SK-N-SH treated with all-trans-retinoic acid at 6 μM for 48 hours (cell line): ENCODE data around the gene AGPS.

ENCODE experiments used
- ATAC-seq: fragments of 200-7000 bp; cut with Tn5 transposase; 3 replicates; pipeline ENCODE4 v1.9.1; 2020; ENCODE audit warnings: mild to moderate bottlenecking, moderate library complexity
- ARNTL ChIP-seq: fragments of 450-650 bp; formaldehyde crosslinking; IDR thresholded peaks from 2 replicates; pipeline ENCODE4 v1.5.0; 2020; ENCODE audit warnings: low read depth, mild to moderate bottlenecking, moderate library complexity, borderline replicate concordance
- BACH2 ChIP-seq: fragments of 250-450 bp; sonication (Bioruptor Pico); IDR thresholded peaks from 2 replicates; pipeline ENCODE4 v1.9.0; 2021; ENCODE audit warnings: mild to moderate bottlenecking, borderline replicate concordance
- CSDC2 ChIP-seq: fragments of 250-450 bp; sonication (Bioruptor Pico); IDR thresholded peaks from 2 replicates; pipeline ENCODE4 v1.5.0; 2020; ENCODE audit warnings: mild to moderate bottlenecking, moderate library complexity
- ESRRG ChIP-seq: fragments of 250-450 bp; sonication (Bioruptor Pico); IDR thresholded peaks from 2 replicates; pipeline ENCODE4 v1.6.1; 2021; ENCODE audit warnings: mild to moderate bottlenecking
- GLIS3 ChIP-seq: fragments of 250-450 bp; sonication (Bioruptor Pico); IDR thresholded peaks from 2 replicates; pipeline ENCODE4 v1.5.0; 2020; ENCODE audit warnings: mild to moderate bottlenecking, moderate library complexity
- ISL1 ChIP-seq: fragments of 250-450 bp; sonication (Bioruptor Pico); IDR thresholded peaks from 2 replicates; pipeline ENCODE4 v2.1.2; 2022; ENCODE audit warnings: mild to moderate bottlenecking, moderate library complexity
- OSR1 ChIP-seq: fragments of 250-450 bp; sonication (Bioruptor Pico); IDR thresholded peaks from 2 replicates; pipeline ENCODE4 v1.8.0; 2022; ENCODE audit warnings: moderate library complexity, mild to moderate bottlenecking, inconsistent platforms
- PPARA ChIP-seq: fragments of 250-450 bp; sonication (Bioruptor Pico); IDR thresholded peaks from 2 replicates; pipeline ENCODE4 v1.5.0; 2020; ENCODE audit warnings: mild to moderate bottlenecking, borderline replicate concordance
- RARB ChIP-seq: fragments of 250-450 bp; sonication (Bioruptor Pico); IDR thresholded peaks from 2 replicates; pipeline ENCODE4 v1.8.0; 2021; ENCODE audit warnings: mild to moderate bottlenecking, moderate library complexity
- TOX ChIP-seq: fragments of 250-450 bp; sonication (Bioruptor Pico); IDR thresholded peaks from 2 replicates; pipeline ENCODE4 v1.8.0; 2021; ENCODE audit warnings: mild to moderate bottlenecking, moderate library complexity, borderline replicate concordance
- ZC3H10 ChIP-seq: fragments of 250-450 bp; sonication (Bioruptor Pico); IDR thresholded peaks from 2 replicates; pipeline ENCODE4 v1.5.1; 2021; ENCODE audit warnings: mild to moderate bottlenecking, moderate library complexity
- ZFP3 ChIP-seq: fragments of 250-450 bp; sonication (Bioruptor Pico); IDR thresholded peaks from 2 replicates; pipeline ENCODE4 v1.5.0; 2020; ENCODE audit warnings: mild to moderate bottlenecking, moderate library complexity
- ZFP30 ChIP-seq: fragments of 450-650 bp; formaldehyde crosslinking; IDR thresholded peaks from 2 replicates; pipeline ENCODE4 v1.5.0; 2022; ENCODE audit warnings: mild to moderate bottlenecking, moderate library complexity
- ZNF565 ChIP-seq: fragments of 450-650 bp; formaldehyde crosslinking; conservative IDR thresholded peaks from 2 replicates; pipeline ENCODE4 v1.5.0; 2020; ENCODE audit warnings: low read depth, mild to moderate bottlenecking, moderate library complexity
- ZNF70 ChIP-seq: fragments of 450-650 bp; formaldehyde crosslinking; IDR thresholded peaks from 2 replicates; pipeline ENCODE4 v1.5.0; 2020; ENCODE audit warnings: mild to moderate bottlenecking, moderate library complexity
- ZNF8 ChIP-seq: fragments of 450-650 bp; formaldehyde crosslinking; IDR thresholded peaks from 2 replicates; pipeline ENCODE4 v1.5.0; 2020; ENCODE audit warnings: mild to moderate bottlenecking, moderate library complexity
- TF ChIP-seq, protein P1 (sequence below): fragments of 250-450 bp; sonication (Bioruptor Pico); IDR thresholded peaks from 2 replicates; pipeline ENCODE4 v1.5.1; 2020; ENCODE audit warnings: low read depth, mild to moderate bottlenecking, moderate library complexity
- TF ChIP-seq, protein P2 (sequence below): fragments of 250-450 bp; sonication (Bioruptor Pico); IDR thresholded peaks from 2 replicates; pipeline ENCODE4 v1.5.1; 2021; ENCODE audit warnings: mild to moderate bottlenecking, moderate library complexity
- TF ChIP-seq, protein P3 (sequence below): fragments of 250-450 bp; sonication (Bioruptor Pico); IDR thresholded peaks from 2 replicates; pipeline ENCODE4 v1.5.0; 2020; ENCODE audit warnings: mild to moderate bottlenecking, moderate library complexity
- TF ChIP-seq, protein P4 (sequence below): fragments of 250-450 bp; sonication (Bioruptor Pico); IDR thresholded peaks from 2 replicates; pipeline ENCODE4 v1.8.0; 2021; ENCODE audit warnings: low read depth, mild to moderate bottlenecking, moderate library complexity, borderline replicate concordance

Gene AGPS

DNA sequence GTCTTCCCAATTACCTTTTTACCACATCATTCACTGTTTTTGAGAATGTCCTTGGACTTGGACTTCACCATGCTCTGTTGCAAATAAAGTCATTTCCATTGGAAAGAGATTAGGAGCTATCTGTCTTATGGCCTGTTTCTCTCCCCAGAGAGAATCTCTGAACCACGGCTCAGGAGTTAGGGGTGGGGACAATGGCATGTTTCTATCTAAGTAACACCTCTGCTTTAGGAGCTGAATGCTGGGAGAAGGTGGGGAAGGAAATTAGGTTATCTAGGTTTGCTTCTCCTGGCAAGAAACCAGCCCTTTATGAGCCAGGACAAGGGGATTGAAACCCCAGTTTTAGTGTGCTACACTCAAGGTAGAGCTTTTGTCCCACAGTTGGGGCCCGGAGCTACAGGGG, 86.3 kb downstream of the AGPS start:
- TF ChIP-seq ARNTL (CRISPR knock-in tag) = no peak
- TF ChIP-seq, protein P1, sequence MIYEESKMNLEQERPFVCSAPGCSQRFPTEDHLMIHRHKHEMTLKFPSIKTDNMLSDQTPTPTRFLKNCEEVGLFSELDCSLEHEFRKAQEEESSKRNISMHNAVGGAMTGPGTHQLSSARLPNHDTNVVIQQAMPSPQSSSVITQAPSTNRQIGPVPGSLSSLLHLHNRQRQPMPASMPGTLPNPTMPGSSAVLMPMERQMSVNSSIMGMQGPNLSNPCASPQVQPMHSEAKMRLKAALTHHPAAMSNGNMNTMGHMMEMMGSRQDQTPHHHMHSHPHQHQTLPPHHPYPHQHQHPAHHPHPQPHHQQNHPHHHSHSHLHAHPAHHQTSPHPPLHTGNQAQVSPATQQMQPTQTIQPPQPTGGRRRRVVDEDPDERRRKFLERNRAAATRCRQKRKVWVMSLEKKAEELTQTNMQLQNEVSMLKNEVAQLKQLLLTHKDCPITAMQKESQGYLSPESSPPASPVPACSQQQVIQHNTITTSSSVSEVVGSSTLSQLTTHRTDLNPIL = no peak
- TF ChIP-seq ZNF70 (CRISPR knock-in tag) = no peak
- TF ChIP-seq RARB (CRISPR knock-in tag) = no peak
- TF ChIP-seq, protein P2, sequence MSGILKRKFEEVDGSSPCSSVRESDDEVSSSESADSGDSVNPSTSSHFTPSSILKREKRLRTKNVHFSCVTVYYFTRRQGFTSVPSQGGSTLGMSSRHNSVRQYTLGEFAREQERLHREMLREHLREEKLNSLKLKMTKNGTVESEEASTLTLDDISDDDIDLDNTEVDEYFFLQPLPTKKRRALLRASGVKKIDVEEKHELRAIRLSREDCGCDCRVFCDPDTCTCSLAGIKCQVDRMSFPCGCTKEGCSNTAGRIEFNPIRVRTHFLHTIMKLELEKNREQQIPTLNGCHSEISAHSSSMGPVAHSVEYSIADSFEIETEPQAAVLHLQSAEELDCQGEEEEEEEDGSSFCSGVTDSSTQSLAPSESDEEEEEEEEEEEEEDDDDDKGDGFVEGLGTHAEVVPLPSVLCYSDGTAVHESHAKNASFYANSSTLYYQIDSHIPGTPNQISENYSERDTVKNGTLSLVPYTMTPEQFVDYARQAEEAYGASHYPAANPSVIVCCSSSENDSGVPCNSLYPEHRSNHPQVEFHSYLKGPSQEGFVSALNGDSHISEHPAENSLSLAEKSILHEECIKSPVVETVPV (CRISPR knock-in tag) = no peak
- no peak for TF ChIP-seq ZC3H10 (CRISPR knock-in tag)
- TF ChIP-seq, protein P3, sequence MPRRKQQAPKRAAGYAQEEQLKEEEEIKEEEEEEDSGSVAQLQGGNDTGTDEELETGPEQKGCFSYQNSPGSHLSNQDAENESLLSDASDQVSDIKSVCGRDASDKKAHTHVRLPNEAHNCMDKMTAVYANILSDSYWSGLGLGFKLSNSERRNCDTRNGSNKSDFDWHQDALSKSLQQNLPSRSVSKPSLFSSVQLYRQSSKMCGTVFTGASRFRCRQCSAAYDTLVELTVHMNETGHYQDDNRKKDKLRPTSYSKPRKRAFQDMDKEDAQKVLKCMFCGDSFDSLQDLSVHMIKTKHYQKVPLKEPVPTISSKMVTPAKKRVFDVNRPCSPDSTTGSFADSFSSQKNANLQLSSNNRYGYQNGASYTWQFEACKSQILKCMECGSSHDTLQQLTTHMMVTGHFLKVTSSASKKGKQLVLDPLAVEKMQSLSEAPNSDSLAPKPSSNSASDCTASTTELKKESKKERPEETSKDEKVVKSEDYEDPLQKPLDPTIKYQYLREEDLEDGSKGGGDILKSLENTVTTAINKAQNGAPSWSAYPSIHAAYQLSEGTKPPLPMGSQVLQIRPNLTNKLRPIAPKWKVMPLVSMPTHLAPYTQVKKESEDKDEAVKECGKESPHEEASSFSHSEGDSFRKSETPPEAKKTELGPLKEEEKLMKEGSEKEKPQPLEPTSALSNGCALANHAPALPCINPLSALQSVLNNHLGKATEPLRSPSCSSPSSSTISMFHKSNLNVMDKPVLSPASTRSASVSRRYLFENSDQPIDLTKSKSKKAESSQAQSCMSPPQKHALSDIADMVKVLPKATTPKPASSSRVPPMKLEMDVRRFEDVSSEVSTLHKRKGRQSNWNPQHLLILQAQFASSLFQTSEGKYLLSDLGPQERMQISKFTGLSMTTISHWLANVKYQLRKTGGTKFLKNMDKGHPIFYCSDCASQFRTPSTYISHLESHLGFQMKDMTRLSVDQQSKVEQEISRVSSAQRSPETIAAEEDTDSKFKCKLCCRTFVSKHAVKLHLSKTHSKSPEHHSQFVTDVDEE (CRISPR knock-in tag) = no peak
- ATAC-seq = no peak

DNA sequence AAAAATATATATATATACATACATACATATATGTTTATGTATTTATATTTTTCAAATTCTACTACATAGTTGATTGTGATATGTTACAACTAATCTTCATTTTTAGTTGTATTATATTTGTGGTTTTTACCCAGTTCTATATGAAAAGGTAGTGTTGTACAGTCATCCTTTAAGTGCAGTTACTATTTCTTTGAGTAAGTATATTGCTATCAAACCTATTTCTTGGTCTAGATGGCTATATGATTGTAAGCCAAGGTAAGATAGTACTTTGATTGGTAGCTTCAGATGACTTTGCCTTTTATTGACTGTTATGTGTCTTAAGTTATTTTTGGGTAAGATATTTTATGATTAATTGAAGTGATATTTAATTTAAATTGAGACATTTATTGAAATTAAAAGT, 89.6 kb downstream of the AGPS start:
- no peak for ATAC-seq

More for the DNA sequence above, 89.6 kb downstream of the AGPS start:
- TF ChIP-seq OSR1 (CRISPR knock-in tag) (no peak), ZNF565 (no peak), ZFP30 (CRISPR knock-in tag) (no peak), ARNTL (CRISPR knock-in tag) (no peak), ZFP3 (no peak), BACH2 (CRISPR knock-in tag) (no peak), ISL1 (no peak), RARB (CRISPR knock-in tag) (no peak), PPARA (no peak), ZC3H10 (CRISPR knock-in tag) (no peak), ZNF8 (CRISPR knock-in tag) (no peak), GLIS3 (no peak), ESRRG (CRISPR knock-in tag) (no peak), ZNF70 (CRISPR knock-in tag) (no peak), CSDC2 (CRISPR knock-in tag) (no peak), TOX (CRISPR knock-in tag) (no peak)
- TF ChIP-seq, protein P1 = no peak
- TF ChIP-seq, protein P4, sequence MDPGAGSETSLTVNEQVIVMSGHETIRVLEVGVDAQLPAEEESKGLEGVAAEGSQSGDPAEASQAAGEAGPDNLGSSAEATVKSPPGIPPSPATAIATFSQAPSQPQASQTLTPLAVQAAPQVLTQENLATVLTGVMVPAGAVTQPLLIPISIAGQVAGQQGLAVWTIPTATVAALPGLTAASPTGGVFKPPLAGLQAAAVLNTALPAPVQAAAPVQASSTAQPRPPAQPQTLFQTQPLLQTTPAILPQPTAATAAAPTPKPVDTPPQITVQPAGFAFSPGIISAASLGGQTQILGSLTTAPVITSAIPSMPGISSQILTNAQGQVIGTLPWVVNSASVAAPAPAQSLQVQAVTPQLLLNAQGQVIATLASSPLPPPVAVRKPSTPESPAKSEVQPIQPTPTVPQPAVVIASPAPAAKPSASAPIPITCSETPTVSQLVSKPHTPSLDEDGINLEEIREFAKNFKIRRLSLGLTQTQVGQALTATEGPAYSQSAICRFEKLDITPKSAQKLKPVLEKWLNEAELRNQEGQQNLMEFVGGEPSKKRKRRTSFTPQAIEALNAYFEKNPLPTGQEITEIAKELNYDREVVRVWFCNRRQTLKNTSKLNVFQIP (CRISPR knock-in tag) = no peak
- TF ChIP-seq, protein P2 (CRISPR knock-in tag) = no peak
- TF ChIP-seq, protein P3 (CRISPR knock-in tag) = no peak
- TF ChIP-seq, all 23 proteins: peak for 0
